Body of pancreas (tissue), 4 donors: ENCODE data around the gene SRPK2.

Experiments used
- POLR2A ChIP-seq, 3 donors: fragments of 450-650 bp; IDR thresholded peaks; one replicate each; pipeline ENCODE4 v1.6.1; 2016; ENCODE audit warnings: antibody characterized with exemption in 3 of 3, mild to moderate bottlenecking in 2 of 3
- TF ChIP-seq, protein P1 (sequence below), 7 experiments: fragments of 450-650 bp in 4 of 7; fragments of 200-600 bp in 3 of 7; sonication (generic) in 3 of 7; IDR thresholded peaks; one replicate each; pipeline ENCODE4 v1.5.1; 2016 to 2019; ENCODE audit warnings: antibody characterized with exemption in 7 of 7

DNA sequence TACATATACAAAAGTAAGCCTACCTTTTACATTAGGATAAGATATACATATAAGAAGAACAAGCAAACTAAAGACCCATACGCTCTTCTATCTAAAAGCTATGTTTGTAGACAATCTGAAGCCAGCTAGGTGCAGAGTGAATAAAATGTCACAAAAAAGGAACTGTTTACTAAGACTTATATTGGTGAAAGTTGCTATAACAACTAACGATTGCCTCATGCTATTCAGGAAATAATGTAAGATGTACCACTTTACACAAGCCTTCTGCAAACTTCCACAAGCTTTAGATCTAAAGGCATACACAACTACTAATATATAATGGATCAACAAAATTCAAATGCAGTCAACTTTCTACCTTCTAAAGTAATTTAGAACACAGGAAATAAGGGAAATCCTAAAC lies 175.1 kb downstream of the SRPK2 start:
- TF ChIP-seq, protein P1, sequence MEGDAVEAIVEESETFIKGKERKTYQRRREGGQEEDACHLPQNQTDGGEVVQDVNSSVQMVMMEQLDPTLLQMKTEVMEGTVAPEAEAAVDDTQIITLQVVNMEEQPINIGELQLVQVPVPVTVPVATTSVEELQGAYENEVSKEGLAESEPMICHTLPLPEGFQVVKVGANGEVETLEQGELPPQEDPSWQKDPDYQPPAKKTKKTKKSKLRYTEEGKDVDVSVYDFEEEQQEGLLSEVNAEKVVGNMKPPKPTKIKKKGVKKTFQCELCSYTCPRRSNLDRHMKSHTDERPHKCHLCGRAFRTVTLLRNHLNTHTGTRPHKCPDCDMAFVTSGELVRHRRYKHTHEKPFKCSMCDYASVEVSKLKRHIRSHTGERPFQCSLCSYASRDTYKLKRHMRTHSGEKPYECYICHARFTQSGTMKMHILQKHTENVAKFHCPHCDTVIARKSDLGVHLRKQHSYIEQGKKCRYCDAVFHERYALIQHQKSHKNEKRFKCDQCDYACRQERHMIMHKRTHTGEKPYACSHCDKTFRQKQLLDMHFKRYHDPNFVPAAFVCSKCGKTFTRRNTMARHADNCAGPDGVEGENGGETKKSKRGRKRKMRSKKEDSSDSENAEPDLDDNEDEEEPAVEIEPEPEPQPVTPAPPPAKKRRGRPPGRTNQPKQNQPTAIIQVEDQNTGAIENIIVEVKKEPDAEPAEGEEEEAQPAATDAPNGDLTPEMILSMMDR (IDR thresholded peaks at IDR 0.05), result no peak
- no peak for TF ChIP-seq POLR2A (IDR thresholded peaks at IDR 0.05)
